HG02885 (cell line): ENCODE measurements around the gene CELA3A.
A peak's percentile ranks its signal among the peaks of the same experiment; 100 is the strongest.

Experiments
- ATAC-seq: cut with Tn5 transposase; IDR thresholded peaks from one replicate; pipeline ENCODE4 v1.9.1; 2021; ENCODE audit warnings: mild to moderate bottlenecking; ENCODE audit not compliant: unreplicated experiment, poor library complexity

CELA3A gene

DNA sequence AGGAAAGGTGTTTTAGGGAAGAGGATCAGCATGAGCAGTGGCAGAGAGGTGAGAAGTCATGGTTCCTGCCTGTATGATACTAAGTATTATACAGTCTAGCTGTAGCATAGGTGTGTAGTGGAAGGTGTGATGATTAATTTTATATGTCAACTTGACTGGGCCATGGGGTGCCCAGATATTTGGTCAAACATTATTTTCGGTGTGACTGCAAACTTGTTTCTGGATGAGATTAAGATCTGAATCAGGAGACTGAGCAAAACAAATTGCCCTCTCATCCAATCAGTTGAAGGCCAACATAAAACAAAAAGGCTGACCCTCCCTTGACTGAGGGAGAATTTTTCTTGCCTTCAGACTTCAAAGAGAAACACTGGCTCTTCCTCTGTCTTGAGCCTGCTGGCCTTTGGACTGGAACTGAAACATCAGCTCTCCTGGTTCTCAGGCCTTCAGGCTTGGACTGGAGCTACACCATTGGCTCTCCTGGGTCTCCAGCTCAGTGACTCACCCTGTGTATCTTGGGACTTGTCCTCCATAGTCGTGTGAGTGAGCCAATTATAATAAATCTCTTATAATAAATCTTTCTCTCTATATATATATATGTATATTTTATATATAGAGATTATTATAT, 44.3 kb downstream of the CELA3A start:
- no peak for ATAC-seq

DNA sequence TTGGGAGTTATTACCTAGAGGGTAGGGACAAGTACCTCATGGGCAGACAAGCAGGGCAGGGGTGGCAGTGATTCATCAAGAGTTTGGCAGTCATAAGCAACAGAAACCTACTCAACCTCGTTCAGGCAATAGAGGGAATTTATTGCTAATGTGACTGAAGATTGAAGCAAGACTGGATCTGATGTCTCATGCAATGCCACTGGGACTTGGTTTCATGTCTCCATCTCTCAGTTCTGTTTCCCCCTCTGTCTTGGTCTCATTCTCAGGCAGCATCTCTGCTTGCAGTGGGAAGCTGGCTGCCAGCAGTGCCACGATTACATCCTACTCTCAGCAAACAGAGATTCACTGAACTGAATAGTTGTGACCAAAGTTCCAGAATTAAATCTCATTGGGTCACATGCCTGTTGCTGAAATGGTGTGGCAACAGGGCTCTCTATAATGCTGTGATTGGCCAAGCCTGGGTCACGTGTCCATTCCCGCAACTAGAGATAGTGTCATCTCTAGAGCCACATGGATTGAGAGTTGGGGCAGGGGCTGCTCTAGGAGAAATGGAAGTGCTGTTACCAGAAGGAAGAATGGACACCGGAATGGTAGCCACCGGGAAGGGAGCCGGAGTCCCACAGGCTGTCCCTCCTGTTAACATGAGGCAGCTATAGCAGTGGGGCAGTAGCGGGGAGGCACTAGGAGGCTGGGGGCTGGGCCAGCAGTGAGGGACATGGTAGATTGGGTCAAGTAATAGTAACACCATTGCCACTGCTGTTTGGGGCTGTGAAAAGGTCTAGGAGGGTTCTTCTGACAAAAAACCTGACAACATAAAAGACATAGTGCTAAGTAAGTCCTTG, 47.1 kb downstream of the CELA3A start:
- ATAC-seq: no peak

- ATAC-seq: no peak
These were observed 48.9 kb downstream of the CELA3A start for GRCh38 chr1:22050330-22050729.

DNA sequence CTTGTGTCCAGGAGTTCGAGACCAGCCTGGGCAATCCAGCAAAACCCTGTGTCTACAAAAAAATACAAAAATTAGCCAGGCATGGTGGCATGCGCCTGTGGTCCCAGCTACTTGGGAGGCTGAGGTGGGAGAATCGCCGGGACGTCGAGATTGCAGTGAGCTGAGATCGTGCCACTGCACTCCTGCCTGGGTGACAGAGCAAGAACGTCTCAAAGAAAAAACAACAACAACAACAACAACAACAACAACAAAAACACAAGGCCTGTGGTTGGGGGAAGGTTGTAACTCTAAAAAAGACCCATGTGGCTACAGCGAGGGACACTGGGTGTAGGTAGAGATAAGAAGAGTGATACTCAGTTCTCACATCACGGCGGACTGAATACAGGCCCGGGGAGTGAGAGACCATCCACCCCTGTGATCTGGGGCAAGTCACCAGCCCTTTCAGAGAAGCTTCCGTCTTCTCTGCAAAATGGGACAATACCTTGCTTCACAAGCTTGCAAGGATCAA, 50.2 kb downstream of the CELA3A start:
- ATAC-seq: no peak

DNA sequence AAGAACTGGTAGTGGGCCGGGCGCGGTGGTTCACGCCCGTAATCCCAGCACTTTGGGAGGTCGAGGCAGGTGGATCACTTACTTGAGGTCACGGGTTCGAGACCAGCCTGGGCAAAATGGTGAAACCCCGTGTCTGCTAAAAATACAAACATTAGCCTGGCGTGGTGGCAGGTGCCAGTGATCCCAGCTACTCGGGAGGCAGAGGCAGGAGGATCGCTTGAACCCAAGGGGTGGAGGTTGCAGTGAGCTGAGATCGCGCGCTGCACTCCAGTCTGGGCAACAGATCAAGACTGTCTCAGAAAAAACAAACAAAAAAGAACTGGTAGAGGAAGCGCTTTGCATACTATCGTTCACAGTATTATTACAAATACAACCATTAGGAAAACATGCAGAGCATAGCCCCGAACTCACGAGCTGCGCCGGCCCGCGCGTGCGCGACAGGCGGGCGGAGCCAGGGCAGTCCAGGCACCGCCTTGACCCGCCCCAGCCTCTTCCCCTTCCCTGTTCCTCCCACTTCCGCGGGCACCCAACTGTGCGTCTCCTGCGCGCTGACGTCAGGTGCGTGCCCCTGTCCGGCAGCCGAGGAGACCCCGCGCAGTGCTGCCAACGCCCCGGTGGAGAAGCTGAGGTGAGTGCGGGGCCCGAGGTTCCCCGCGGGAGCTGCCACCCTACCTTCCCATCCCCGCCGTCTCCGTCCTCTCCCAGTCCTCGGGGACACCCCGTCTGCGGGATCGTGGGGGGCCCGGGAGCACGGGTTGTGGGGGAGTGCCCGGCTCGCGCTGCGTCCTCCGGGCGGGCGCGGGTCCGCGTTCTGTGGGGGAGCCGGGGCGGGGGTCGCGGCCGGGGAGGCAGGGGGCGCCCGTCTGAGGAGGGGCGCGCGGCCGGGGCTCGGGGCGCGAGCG, 50.9 kb downstream of the CELA3A start, which contains the start of gene CDC42:
TSS of gene CDC42 (plus strand) at position 595 of the 902 bp plus-strand sequence. CDS start 25,770 bp downstream, outside the sequence.
- peak; percentile 87 for ATAC-seq

GRCh38 chr1:22053017-22053860, 51.8 kb downstream of the CELA3A start:
- peak; percentile 53 for ATAC-seq

DNA sequence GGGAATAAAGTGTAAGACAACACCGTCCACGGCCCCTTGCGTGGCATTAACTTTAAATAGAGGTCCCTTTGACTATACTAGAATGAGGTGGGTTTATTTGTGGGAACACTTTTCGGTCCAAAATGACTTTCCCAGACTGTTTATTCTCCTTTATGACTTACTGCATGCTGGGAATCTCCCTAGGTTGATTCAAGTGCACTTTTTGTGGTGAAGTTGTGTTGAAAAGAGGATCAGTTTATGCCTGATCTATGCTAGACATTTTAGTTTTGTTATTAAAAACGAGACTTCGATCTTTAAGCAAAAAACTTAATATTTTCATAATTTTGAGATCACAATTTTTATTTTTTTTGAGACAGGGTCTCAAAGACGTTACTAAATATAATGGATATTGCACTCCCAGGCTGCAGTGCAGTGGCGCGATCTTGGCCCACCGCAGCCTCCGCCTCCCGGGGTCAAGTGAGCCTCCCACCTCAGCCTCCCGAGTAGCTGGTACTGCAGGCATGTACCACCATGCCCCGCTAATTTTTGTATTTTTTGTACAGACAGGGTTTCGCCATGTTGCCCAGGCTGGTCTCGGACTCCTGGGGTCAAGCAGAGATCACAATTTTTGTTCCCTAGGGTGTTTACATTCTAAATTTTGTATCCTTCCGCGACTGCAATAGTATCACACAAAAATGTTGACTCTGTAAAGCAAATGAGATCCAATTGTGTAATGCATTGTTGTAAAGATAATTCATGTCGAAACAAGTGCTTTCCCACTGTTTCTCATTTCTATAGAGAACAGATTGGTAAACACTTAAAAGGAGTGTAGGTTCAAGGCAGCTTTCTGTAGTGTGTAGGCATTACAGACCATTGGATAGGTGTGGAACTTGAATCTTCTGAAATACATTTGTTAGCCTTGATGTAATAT, 52.7 kb downstream of the CELA3A start:
- ATAC-seq: no peak

GRCh38 chr1:22055463-22055862, 54.0 kb downstream of the CELA3A start:
- no peak for ATAC-seq

GRCh38 chr1:22056043-22056442, 54.6 kb downstream of the CELA3A start:
- no peak for ATAC-seq

DNA sequence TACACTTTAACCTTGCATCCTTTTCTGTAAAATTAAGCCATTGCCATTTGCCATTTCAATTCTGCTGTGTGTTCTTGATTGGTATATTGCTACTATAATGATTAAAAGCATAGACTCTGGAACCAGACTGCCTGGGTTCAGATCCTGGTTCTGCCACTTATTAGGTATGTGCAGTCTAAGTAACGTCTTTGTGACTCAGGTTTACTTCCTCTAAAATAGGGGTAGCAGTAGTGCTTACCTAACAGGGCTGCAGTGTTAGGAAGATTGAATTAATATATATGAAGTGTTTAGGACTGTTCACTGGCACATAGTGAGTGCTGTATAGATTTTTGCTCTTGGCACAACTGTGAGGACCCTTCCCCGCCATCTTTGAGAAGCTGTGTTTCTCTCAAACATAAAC, 55.5 kb downstream of the CELA3A start:
- ATAC-seq: no peak

GRCh38 chr1:22057861-22058260, 56.4 kb downstream of the CELA3A start:
- no peak for ATAC-seq
